ENCODE data around the gene SPDYE2B.
"Not testable (repeated sequence)": the region's sequence is repeated elsewhere in the genome, so short reads cannot be mapped to it uniquely, and the experiment has no call there.

Gene SPDYE2B

GRCh38 chr7:102643404-102643803 is 6.7 kb upstream of the SPDYE2B start:
- DNase-seq: not testable (repeated sequence)

DNA sequence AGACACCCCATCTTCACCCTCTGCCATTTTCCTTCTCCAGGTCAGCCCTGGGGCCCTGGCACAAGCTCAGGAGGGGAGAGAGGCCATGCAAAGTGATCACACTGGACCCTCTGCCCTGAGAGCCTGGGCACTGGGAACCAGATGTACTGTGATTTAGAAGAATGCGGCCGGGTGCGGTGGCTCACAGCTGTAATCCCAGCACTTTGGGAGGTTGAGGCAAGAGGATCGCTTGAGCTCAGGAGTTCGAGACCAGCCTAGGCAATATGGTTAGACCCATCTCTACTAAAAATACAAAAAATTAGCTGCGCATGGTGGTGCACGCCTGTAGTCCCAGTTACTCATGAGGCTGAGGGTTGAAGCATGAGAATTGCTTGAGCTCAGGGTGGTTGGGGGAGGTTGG is 2.3 kb upstream of the SPDYE2B start:
- DNase-seq: not testable (repeated sequence)

GRCh38 chr7:102664765-102665164 is 14.6 kb downstream of the SPDYE2B start:
- DNase-seq: not testable (repeated sequence)

GRCh38 chr7:102666850-102667249 is 16.7 kb downstream of the SPDYE2B start:
- DNase-seq: not testable (repeated sequence)

DNA sequence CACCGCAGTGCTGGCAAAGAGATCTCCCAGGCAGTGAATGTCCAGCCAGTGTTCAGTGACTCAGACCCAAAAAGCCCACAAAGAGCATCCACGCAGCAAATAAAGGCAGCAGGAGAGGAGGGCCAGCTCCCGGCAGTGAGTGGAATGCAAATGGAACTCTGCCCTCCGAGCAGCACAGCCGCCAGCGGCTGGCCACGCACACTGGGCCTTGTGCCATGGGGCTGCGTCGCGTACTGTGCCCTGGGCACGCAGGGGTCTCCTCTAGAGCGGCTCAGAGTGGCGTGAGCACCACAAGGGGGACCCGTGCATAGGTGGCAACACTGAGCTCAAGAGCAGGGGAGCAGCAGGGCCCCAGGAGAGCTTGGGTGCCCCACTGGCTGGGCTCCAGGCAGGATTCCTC is 17.4 kb downstream of the SPDYE2B start:
- DNase-seq: not testable (repeated sequence)

DNA sequence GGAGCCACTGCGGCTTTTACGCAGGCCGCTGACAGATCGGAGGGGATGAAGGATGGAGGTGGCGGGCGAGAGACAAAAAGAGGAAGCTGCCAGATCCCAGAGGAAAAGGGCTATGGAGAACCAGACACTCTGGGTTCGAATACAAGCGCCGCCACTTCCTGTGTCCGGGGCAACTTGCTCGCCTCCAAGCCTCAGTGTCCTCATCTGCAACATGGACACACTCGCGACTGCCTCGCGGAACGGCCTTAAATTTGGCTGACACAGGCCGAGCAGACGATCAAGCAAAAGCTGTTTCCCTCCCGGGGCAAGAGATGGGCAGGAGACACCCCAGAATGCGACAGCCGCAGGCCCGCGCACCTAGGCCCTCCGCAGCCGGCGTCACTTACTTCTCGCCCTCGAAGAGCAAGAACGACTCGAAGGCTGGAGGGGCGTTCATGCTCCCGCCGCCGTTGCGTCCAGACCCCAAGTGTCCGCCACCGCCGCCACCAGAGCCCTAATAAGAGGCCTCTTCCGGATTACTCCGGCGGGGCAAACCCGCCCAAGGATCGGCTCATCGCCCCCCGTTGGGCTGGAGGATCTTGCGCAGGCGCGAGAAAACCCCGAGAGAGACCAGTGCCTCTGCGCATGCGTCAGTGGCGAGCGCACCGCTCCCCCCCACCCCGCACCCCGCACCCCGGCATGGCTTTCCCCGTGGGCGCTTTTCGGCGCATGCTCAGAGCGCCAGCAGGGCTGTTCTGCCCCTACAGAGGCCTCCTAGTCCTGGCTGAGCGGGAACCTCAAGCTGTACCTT is 21.2 kb downstream of the SPDYE2B start, which contains the start of gene POLR2J2:
Gene POLR2J2 (minus strand): TSS at position 498 of the 790 bp plus-strand sequence. CDS start 62 bp downstream, at position 436.
- not testable (repeated sequence) for DNase-seq

GRCh38 chr7:102671956-102672307 is 21.8 kb downstream of the SPDYE2B start:
- not testable (repeated sequence) for DNase-seq

- not testable (repeated sequence) for DNase-seq
Observed at GRCh38 chr7:102673447-102674067, 23.4 kb downstream of the SPDYE2B start.

GRCh38 chr7:102675545-102675944 is 25.4 kb downstream of the SPDYE2B start:
- DNase-seq: not testable (repeated sequence)

DNA sequence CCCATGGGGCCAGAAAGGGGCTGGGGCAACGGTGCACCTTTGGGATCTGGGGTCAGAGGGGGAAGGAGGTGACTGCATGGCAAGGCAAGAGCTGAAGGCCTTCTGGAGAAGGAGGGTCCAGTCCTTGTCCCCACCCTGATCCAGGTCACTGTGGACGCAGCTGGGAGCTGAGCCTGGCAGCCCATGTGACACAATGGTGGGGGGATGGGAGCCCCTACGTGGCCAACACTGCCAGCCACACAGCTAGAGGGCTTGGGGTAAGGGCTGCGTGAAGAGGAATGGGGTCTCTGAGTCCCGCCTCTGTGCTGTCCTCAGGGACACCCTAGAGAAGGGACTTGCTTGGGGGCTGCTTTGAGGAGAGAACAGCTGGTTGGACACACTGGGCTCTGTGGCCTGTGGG is 30.7 kb downstream of the SPDYE2B start:
- DNase-seq: not testable (repeated sequence)

GRCh38 chr7:102682560-102682959 is 32.4 kb downstream of the SPDYE2B start:
- not testable (repeated sequence) for DNase-seq

- not testable (repeated sequence) for DNase-seq
Observed at GRCh38 chr7:102688299-102689036, 38.3 kb downstream of the SPDYE2B start.

DNA sequence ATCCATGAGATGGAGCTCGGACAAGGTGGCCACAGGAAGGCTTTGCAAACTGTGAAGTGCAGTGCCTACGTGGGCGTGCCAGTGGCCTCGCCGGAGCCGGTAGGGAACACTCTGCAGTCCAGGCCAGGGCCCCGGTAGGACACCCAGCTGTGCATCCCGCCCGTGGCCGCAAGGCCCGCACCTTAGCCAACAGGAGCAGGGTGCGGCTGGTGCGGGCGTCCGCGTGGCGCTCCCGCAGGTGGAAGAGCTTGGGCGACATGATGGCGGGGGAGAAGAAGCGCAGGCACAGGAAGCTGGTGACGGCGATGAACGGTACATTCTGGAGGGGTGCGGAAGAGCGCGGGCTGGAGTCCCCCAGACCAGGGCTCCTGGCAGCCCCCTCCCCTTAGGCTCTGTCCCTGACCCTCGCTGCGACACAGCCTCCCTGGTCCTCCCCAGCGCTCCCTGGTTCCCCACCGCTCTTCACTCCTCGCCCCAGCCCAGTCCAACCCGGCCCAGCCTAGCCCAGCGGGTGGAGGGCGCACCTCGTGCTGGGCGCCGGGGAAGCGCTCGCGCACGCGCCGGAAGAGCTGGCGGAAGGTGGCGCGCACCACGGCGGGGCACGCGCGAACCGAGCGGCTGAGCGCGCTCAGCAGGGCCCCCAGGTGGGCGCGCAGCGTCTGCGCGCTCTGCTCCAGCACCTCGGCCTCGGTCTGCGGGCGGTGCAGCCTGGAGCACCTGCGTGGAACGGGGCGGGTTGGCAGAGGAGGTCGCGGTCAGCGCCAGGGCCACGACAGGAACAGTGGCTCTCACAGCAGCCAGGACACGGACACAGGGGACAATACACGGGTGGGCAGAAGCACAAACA is 39.5 kb downstream of the SPDYE2B start:
- not testable (repeated sequence) for DNase-seq

GRCh38 chr7:102690602-102691001 is 40.5 kb downstream of the SPDYE2B start:
- not testable (repeated sequence) for DNase-seq

GRCh38 chr7:102694008-102694407 is 43.9 kb downstream of the SPDYE2B start:
- DNase-seq: peak; percentile 52

- DNase-seq: not testable (repeated sequence)
Observed at GRCh38 chr7:102695033-102695552, 45.0 kb downstream of the SPDYE2B start.

DNA sequence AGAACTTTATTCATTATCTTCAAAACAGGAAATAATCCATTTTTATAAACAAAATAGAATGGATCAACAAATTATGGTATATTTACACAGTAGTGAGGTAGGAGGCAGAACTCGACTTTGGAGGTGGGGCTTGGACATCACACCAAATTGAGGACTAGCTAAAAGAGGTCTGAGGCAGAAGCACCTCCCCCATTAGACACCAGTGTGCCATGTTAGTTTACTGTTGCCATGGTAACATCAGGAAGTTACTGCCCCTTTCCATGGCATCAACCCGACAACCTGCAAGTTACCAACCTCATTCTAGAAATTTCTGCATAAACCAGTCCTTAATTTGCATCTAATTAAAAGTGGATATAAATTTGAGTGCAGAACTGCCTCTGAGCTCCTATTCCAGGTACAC is 45.9 kb downstream of the SPDYE2B start:
- not testable (repeated sequence) for DNase-seq

DNA sequence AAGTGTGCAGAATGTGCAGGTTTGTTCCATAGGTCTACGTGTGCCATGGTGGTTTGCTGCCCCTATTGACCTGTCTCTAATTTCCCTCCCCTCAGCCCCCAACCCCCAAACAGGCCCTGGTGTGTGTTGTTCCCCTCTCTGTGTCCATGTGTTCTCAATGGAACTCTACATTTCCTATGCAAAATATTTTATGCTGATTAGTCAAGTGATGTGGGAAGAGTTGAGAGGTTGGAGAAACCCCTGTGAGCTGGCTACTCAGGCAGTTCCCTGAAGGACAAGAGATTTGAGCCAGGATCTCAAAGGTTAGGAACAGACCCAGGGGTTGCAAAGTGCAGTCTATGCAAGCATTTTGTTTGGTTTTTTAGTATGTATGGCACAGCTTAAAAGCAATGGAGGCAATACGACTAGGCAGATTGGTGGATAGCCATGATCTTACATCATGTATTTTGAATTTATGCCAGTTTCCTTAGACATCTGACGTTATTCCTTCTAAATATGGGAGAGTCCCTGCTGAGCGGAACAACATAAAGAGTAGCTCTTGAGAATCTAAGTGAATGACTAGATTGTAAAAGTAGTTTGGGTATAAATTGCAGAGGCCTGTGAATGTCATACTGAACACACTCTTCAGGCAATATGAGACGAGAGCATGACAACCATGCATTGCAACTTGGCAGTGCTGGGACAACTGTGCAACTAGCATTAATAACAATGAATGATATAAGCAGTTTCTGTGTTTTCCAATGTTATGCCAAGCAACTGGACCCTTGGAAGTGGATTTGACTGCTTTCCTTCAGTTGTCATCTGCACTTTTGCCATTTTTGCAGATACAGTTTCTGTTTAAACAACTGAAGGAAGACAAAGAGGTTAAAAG is 47.8 kb downstream of the SPDYE2B start:
- DNase-seq: not testable (repeated sequence)

DNA sequence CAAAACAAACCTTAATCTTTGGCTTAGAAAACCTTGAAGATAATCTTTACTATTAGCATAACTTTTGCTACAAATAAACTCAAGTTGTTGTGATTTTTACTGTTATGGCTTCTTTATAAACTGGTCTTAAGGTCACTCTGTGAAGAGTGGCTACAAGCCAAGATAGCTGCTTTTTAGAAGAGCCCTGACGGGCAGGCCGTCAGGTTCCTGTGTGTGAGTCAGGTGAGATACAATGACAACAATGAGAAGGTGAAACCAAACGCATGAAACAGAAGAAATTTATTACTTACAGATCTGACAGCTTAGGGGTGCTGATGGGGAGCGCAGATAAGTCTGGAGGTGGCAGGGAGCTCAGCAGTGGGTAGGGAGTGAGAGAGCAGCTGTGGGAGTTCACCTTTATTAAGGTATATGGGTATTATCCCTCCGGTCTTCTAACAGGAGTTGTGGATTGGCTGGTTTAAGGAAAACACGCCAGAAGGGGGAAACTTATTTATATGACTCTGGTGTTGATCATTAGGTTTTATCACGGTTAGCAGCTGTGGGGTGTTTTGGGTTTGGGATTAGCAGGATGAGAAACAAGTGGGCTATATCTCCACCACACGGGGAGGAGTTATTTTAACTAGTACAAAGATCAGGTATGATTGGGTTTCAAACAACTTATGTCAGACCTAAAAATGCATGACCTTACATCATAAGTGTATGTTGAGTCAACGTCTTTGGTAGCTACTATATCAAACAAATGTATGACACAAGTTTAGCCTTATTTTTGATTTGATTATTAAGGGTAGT is 49.0 kb downstream of the SPDYE2B start:
- DNase-seq: not testable (repeated sequence)

Measured in DMS53 (cell line).